Measurements from ENCODE around the gene TPI1. TPM values are rescaled to one million over a fixed set of nuclear protein-coding genes. Genes with fewer than 3 reads are reported as not detected.

Gene TPI1
- total RNA-seq, 2 donors from 2014 or later, result 805 to 1,294 TPM

GRCh38 chr12:6840761-6841515, 26.4 kb upstream of the TPI1 start, which contains the start of gene GNB3:
GNB3 (plus strand) TSS chr12:6840925; CDS start chr12:6841288, 363 bp downstream.
- H3K27ac Mint-ChIP-seq, result peak within 1 kb of the TSS; percentile 36
- no peak for DNase-seq
- peaks cover 13% of the 10 kb centered on the region for H3K27me3 Mint-ChIP-seq (ENCODE audit: insufficient read depth)
- peaks cover 52% of the 10 kb centered on the region for H3K36me3 Mint-ChIP-seq (ENCODE audit: low read depth)
- H3K4me3 Mint-ChIP-seq, result no peak within 1 kb of the TSS
- no peak within 1 kb of the TSS for H3K9ac ChIP-seq (ENCODE audit: extremely low read depth, low read length, poor library complexity, severe bottlenecking)
- no peaks in the 10 kb centered on the region for H3K9me3 Mint-ChIP-seq
- peaks cover 4% of the 10 kb centered on the region for H3K4me1 ChIP-seq (ENCODE audit: control insufficient read depth, insufficient read depth, low read length)
- peak within 1 kb of the TSS; percentile 80 for H3K27ac ChIP-seq (ENCODE audit: low read depth, low read length)
- H3K27me3 ChIP-seq (ENCODE audit: control insufficient read depth, insufficient read depth, low read length, poor library complexity, severe bottlenecking), result no peaks in the 10 kb centered on the region
- 90 to 91% methylated on average over 20 to 23 of the region's 24 CpGs for WGBS, 2 experiments (ENCODE audit: insufficient coverage in 1 of 2, insufficient read length in 1 of 2)
- no peaks in the 10 kb centered on the region for H3K9me3 ChIP-seq (ENCODE audit: control insufficient read depth, low read length)
- no peak for TF ChIP-seq CTCF (conservative IDR thresholded peaks at IDR 0.05)
- H3K36me3 ChIP-seq (ENCODE audit: control insufficient read depth, insufficient read depth, low read length), result peaks cover 60% of the 10 kb centered on the region
- H3K4me1 Mint-ChIP-seq, result peaks cover 34% of the 10 kb centered on the region
- no peak within 1 kb of the TSS for H3K4me3 ChIP-seq (ENCODE audit: low read length)

DNA sequence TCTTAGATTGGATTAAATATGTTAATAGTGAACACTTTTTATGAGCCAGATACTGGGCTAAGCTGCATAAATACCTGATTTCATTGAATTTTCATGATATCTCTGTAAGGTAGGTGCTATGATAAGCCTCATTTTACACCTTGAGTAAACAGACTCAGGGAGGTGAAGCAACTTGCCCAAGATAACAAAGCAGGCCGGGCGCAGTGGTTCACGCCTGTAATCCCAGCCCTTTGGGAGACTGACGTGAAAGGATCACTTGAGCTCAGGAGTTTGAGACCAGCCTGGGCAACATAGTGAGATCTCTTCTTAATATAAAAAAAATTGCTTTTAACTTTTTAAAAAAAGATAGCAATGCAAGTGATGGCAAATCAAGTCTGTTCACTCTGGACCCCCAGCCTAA, 25.3 kb upstream of the TPI1 start:
- no peak overlapping the region for H3K4me3 Mint-ChIP-seq
- no peaks in the 10 kb centered on the region for H3K27me3 ChIP-seq (ENCODE audit: control insufficient read depth, insufficient read depth, low read length, poor library complexity, severe bottlenecking)
- H3K36me3 Mint-ChIP-seq (ENCODE audit: low read depth), result peaks cover 51% of the 10 kb centered on the region
- H3K27ac ChIP-seq (ENCODE audit: low read depth, low read length), result no peak overlapping the region
- H3K27me3 Mint-ChIP-seq (ENCODE audit: insufficient read depth), result peaks cover 13% of the 10 kb centered on the region
- no peak overlapping the region for H3K4me3 ChIP-seq (ENCODE audit: low read length)
- no peaks in the 10 kb centered on the region for H3K9me3 ChIP-seq (ENCODE audit: control insufficient read depth, low read length)
- H3K27ac Mint-ChIP-seq, result no peak overlapping the region
- TF ChIP-seq CTCF (conservative IDR thresholded peaks at IDR 0.05), result no peak
- no peak for DNase-seq
- 81 to 85% methylated on average over 4 of the region's 4 CpGs for WGBS, 2 experiments (ENCODE audit: insufficient coverage in 1 of 2, insufficient read length in 1 of 2)
- peaks cover 4% of the 10 kb centered on the region for H3K4me1 ChIP-seq (ENCODE audit: control insufficient read depth, insufficient read depth, low read length)
- H3K36me3 ChIP-seq (ENCODE audit: control insufficient read depth, insufficient read depth, low read length), result peaks cover 62% of the 10 kb centered on the region
- no peaks in the 10 kb centered on the region for H3K9me3 Mint-ChIP-seq
- H3K9ac ChIP-seq (ENCODE audit: extremely low read depth, low read length, poor library complexity, severe bottlenecking), result no peak overlapping the region
- peaks cover 34% of the 10 kb centered on the region for H3K4me1 Mint-ChIP-seq

DNA sequence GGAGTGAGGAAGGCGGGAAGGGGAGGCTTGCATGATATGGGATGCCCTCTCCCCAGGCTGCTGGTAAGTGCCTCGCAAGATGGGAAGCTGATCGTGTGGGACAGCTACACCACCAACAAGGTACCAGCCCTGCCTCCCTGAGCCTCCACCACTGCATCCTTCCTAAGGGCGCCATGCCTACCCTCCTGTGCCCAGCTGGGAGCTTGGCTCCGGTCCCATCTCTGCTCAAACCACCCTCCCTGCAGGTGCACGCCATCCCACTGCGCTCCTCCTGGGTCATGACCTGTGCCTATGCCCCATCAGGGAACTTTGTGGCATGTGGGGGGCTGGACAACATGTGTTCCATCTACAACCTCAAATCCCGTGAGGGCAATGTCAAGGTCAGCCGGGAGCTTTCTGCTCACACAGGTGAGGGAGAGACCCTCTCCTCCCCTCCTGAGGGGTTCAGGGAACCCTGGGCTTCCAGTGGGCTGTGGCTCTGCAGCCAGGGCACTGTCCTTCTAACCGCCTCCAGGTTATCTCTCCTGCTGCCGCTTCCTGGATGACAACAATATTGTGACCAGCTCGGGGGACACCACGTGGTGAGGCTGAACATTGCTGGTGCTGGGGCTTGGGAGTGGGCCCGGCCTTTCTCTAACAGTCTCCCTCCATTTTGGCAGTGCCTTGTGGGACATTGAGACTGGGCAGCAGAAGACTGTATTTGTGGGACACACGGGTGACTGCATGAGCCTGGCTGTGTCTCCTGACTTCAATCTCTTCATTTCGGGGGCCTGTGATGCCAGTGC, 24.0 kb upstream of the TPI1 start:
- Mint-ChIP-seq H3K36me3 (ENCODE audit: low read depth) (peaks cover 49% of the 10 kb centered on the region), H3K9me3 (no peaks in the 10 kb centered on the region), H3K27ac (peak overlapping the region; percentile 84), H3K4me3 (no peak overlapping the region), H3K4me1 (peaks cover 34% of the 10 kb centered on the region), H3K27me3 (ENCODE audit: insufficient read depth) (peaks cover 10% of the 10 kb centered on the region)
- H3K36me3 ChIP-seq (ENCODE audit: control insufficient read depth, insufficient read depth, low read length), result peaks cover 56% of the 10 kb centered on the region
- peaks cover 4% of the 10 kb centered on the region for H3K4me1 ChIP-seq (ENCODE audit: control insufficient read depth, insufficient read depth, low read length)
- H3K4me3 ChIP-seq (ENCODE audit: low read length), result no peak overlapping the region
- WGBS, 2 experiments (ENCODE audit: insufficient coverage in 1 of 2, insufficient read length in 1 of 2), result 74 to 86% methylated on average over 11 to 16 of the region's 16 CpGs
- peak; percentile 92 for DNase-seq
- H3K27me3 ChIP-seq (ENCODE audit: control insufficient read depth, insufficient read depth, low read length, poor library complexity, severe bottlenecking), result no peaks in the 10 kb centered on the region
- no peaks in the 10 kb centered on the region for H3K9me3 ChIP-seq (ENCODE audit: control insufficient read depth, low read length)
- H3K27ac ChIP-seq (ENCODE audit: low read depth, low read length), result no peak overlapping the region
- H3K9ac ChIP-seq (ENCODE audit: extremely low read depth, low read length, poor library complexity, severe bottlenecking), result no peak overlapping the region
- TF ChIP-seq CTCF (conservative IDR thresholded peaks at IDR 0.05), result peak; percentile 70
